Central memory CD4-positive, alpha-beta T cell (primary cell): Measurements from ENCODE around the gene NENF.
"Not testable (repeated sequence)": the region's sequence is repeated elsewhere in the genome, so short reads cannot be mapped to it uniquely, and the experiment has no call there.

Experiments used
- DNase-seq: peaks from one replicate; pipeline ENCODE4 v3.0.0; 2022
- total RNA-seq, 3 experiments: gene quantifications; one replicate each; lab custom pipeline; 2026; lab: John Stamatoyannopoulos, UW

NENF gene
- total RNA-seq = 5.6 to 18.8 (median 15.8) reads per million in 3 experiments

GRCh38 chr1:212432661-212433576 is at the start of gene NENF:
Gene NENF (plus strand): TSS chr1:212432920. CDS start chr1:212432944, 24 bp downstream.
- peak; percentile 65 for DNase-seq

- no peak for DNase-seq
These were observed 46.7 kb upstream of the NENF start for GRCh38 chr1:212386029-212386428.

- DNase-seq = no peak
These were observed 43.6 kb upstream of the NENF start for GRCh38 chr1:212388985-212389716.

GRCh38 chr1:212395678-212396437 is 36.9 kb upstream of the NENF start:
- not testable (repeated sequence) for DNase-seq

- no peak for DNase-seq
These were observed 36.1 kb upstream of the NENF start for GRCh38 chr1:212396638-212397037.

- no peak for DNase-seq
These were observed 35.5 kb upstream of the NENF start for GRCh38 chr1:212397171-212397570.

- DNase-seq = no peak
These were observed 31.7 kb upstream of the NENF start for GRCh38 chr1:212401042-212401441.

GRCh38 chr1:212401838-212402582 is 30.7 kb upstream of the NENF start:
- DNase-seq = no peak

GRCh38 chr1:212402666-212403321 is 29.9 kb upstream of the NENF start:
- DNase-seq = no peak

- DNase-seq = no peak
These were observed 22.4 kb upstream of the NENF start for GRCh38 chr1:212410231-212410820.

- no peak for DNase-seq
These were observed 20.3 kb upstream of the NENF start for GRCh38 chr1:212412374-212412773.

GRCh38 chr1:212413902-212414327 is 18.8 kb upstream of the NENF start:
- no peak for DNase-seq

GRCh38 chr1:212414328-212415106 is 18.2 kb upstream of the NENF start, which contains the start of gene PACC1:
Gene PACC1 (minus strand): TSS chr1:212414886. CDS start chr1:212414757, 129 bp downstream.
- DNase-seq = peak; percentile 85

- no peak for DNase-seq
These were observed 17.4 kb upstream of the NENF start for GRCh38 chr1:212415107-212415841.

GRCh38 chr1:212421165-212421564 is 11.6 kb upstream of the NENF start:
- DNase-seq = no peak

- DNase-seq = no peak
These were observed 8.8 kb upstream of the NENF start for GRCh38 chr1:212423879-212424278.

- DNase-seq = no peak
These were observed 4.2 kb upstream of the NENF start for GRCh38 chr1:212428496-212428895.

GRCh38 chr1:212430416-212430815 is 2.3 kb upstream of the NENF start:
- no peak for DNase-seq

- no peak for DNase-seq
These were observed 1.7 kb upstream of the NENF start for GRCh38 chr1:212430955-212431394.
